Adipocyte (in vitro differentiated cells): ENCODE data around the gene NRXN2.
"Not testable (repeated sequence)": the region's sequence is repeated elsewhere in the genome, so short reads cannot be mapped to it uniquely, and the experiment has no call there.

ENCODE experiments used
- DNase-seq: peaks from one replicate; pipeline ENCODE4 v3.0.0-alpha.2; 2015; ENCODE audit warnings: low read depth
- H3K27me3 ChIP-seq: replicated peaks from 2 replicates; pipeline ENCODE4 v1.7.0; 2013; ENCODE audit warnings: mild to moderate bottlenecking, low read length, moderate library complexity; ENCODE audit not compliant: control insufficient read depth, insufficient read depth
- H3K36me3 ChIP-seq: 2 replicates; pipeline ENCODE4 v1.7.0; 2013; ENCODE audit warnings: low read length, mild to moderate bottlenecking, moderate library complexity; ENCODE audit not compliant: control insufficient read depth, insufficient read depth, severe bottlenecking
- H3K4me1 ChIP-seq: 2 replicates; pipeline ENCODE4 v1.7.0; 2013; ENCODE audit warnings: mild to moderate bottlenecking, low read length, moderate library complexity; ENCODE audit not compliant: control insufficient read depth, insufficient read depth
- H3K4me3 ChIP-seq: 2 replicates; pipeline ENCODE4 v1.7.0; 2013; ENCODE audit warnings: mild to moderate bottlenecking, low read length, moderate library complexity
- H3K9ac ChIP-seq: 2 replicates; pipeline ENCODE4 v1.7.0; 2013; ENCODE audit warnings: mild to moderate bottlenecking, low read length, moderate library complexity
- H3K9me3 ChIP-seq: 2 replicates; pipeline ENCODE4 v1.7.0; 2013; ENCODE audit warnings: mild to moderate bottlenecking, low read length, moderate library complexity; ENCODE audit not compliant: control insufficient read depth

Gene NRXN2

GRCh38 chr11:64595922-64596321 lies 127.1 kb downstream of the NRXN2 start:
- H3K36me3 ChIP-seq, H3K4me1 ChIP-seq, H3K9me3 ChIP-seq, H3K4me3 ChIP-seq, H3K9ac ChIP-seq, DNase-seq: not testable (repeated sequence)
- peaks cover 18% of the 10 kb centered on the region for H3K27me3 ChIP-seq

GRCh38 chr11:64594159-64594939 lies 128.6 kb downstream of the NRXN2 start:
- peaks cover 4% of the 10 kb centered on the region for H3K9me3 ChIP-seq
- H3K36me3 ChIP-seq: no peaks in the 10 kb centered on the region
- no peak for DNase-seq
- no peak overlapping the region for H3K9ac ChIP-seq
- peaks cover 17% of the 10 kb centered on the region for H3K27me3 ChIP-seq
- no peak overlapping the region for H3K4me3 ChIP-seq
- H3K4me1 ChIP-seq: peaks cover 5% of the 10 kb centered on the region

- peaks cover 5% of the 10 kb centered on the region for H3K4me1 ChIP-seq
- DNase-seq: no peak
- H3K4me3 ChIP-seq: no peak overlapping the region
- peaks cover 13% of the 10 kb centered on the region for H3K9me3 ChIP-seq
- peaks cover 17% of the 10 kb centered on the region for H3K27me3 ChIP-seq
- H3K36me3 ChIP-seq: no peaks in the 10 kb centered on the region
- no peak overlapping the region for H3K9ac ChIP-seq
Observed at GRCh38 chr11:64593156-64594105, 129.6 kb downstream of the NRXN2 start.

- Histone ChIP-seq H3K9me3 (peaks cover 20% of the 10 kb centered on the region), H3K9ac (no peak overlapping the region), H3K36me3 (no peaks in the 10 kb centered on the region), H3K4me3 (no peak overlapping the region), H3K27me3 (peaks cover 17% of the 10 kb centered on the region), H3K4me1 (peaks cover 5% of the 10 kb centered on the region)
- no peak for DNase-seq
Observed at GRCh38 chr11:64592656-64593055, 130.3 kb downstream of the NRXN2 start.

GRCh38 chr11:64592234-64592615 lies 130.8 kb downstream of the NRXN2 start:
- Histone ChIP-seq H3K9ac (no peak overlapping the region), H3K4me1 (peaks cover 5% of the 10 kb centered on the region), H3K27me3 (peaks cover 15% of the 10 kb centered on the region), H3K36me3 (no peaks in the 10 kb centered on the region), H3K9me3 (peaks cover 24% of the 10 kb centered on the region), H3K4me3 (no peak overlapping the region)
- DNase-seq: no peak

GRCh38 chr11:64591257-64592233 lies 131.5 kb downstream of the NRXN2 start:
- H3K4me3 ChIP-seq: no peak overlapping the region
- H3K9ac ChIP-seq: no peak overlapping the region
- no peak for DNase-seq
- H3K9me3 ChIP-seq: peaks cover 26% of the 10 kb centered on the region
- no peaks in the 10 kb centered on the region for H3K36me3 ChIP-seq
- H3K4me1 ChIP-seq: peaks cover 5% of the 10 kb centered on the region
- H3K27me3 ChIP-seq: peaks cover 14% of the 10 kb centered on the region

- no peak for DNase-seq
- H3K36me3 ChIP-seq: no peaks in the 10 kb centered on the region
- H3K4me1 ChIP-seq: peaks cover 5% of the 10 kb centered on the region
- no peak within 1 kb of the TSS for H3K4me3 ChIP-seq
- no peak within 1 kb of the TSS for H3K9ac ChIP-seq
- H3K9me3 ChIP-seq: peaks cover 26% of the 10 kb centered on the region
- H3K27me3 ChIP-seq: peaks cover 11% of the 10 kb centered on the region
Observed at GRCh38 chr11:64590763-64591221, 132.2 kb downstream of the NRXN2 start, which contains the start of gene SLC22A12. Gene SLC22A12 (plus strand): TSS chr11:64591220. CDS start chr11:64591557, 337 bp downstream.

- Histone ChIP-seq H3K9me3 (peaks cover 26% of the 10 kb centered on the region), H3K36me3 (no peaks in the 10 kb centered on the region), H3K27me3 (peaks cover 14% of the 10 kb centered on the region), H3K4me3 (no peak overlapping the region), H3K4me1 (peaks cover 7% of the 10 kb centered on the region), H3K9ac (no peak overlapping the region)
- DNase-seq: no peak
Observed at GRCh38 chr11:64588701-64589100, 134.3 kb downstream of the NRXN2 start.

GRCh38 chr11:64586366-64586765 lies 136.6 kb downstream of the NRXN2 start:
- peaks cover 7% of the 10 kb centered on the region for H3K27me3 ChIP-seq
- no peak for DNase-seq
- peaks cover 26% of the 10 kb centered on the region for H3K9me3 ChIP-seq

GRCh38 chr11:64585150-64585549 lies 137.8 kb downstream of the NRXN2 start:
- no peak overlapping the region for H3K4me3 ChIP-seq

More at GRCh38 chr11:64586366-64586765, 136.6 kb downstream of the NRXN2 start:
- Histone ChIP-seq H3K4me3 (no peak overlapping the region), H3K36me3 (no peaks in the 10 kb centered on the region), H3K9ac (no peak overlapping the region), H3K4me1 (peaks cover 18% of the 10 kb centered on the region)

More at GRCh38 chr11:64585150-64585549, 137.8 kb downstream of the NRXN2 start:
- Histone ChIP-seq H3K9ac (no peak overlapping the region), H3K27me3 (peaks cover 3% of the 10 kb centered on the region), H3K9me3 (peaks cover 26% of the 10 kb centered on the region), H3K4me1 (peaks cover 13% of the 10 kb centered on the region), H3K36me3 (no peaks in the 10 kb centered on the region)
- DNase-seq: no peak
